Effector CD4-positive, alpha-beta T cell (primary cell): Measurements from ENCODE around the gene TMEM250.

Source experiments
- DNase-seq: peaks from one replicate; pipeline ENCODE4 v3.0.0-alpha.2; 2020

The TMEM250 gene

DNA sequence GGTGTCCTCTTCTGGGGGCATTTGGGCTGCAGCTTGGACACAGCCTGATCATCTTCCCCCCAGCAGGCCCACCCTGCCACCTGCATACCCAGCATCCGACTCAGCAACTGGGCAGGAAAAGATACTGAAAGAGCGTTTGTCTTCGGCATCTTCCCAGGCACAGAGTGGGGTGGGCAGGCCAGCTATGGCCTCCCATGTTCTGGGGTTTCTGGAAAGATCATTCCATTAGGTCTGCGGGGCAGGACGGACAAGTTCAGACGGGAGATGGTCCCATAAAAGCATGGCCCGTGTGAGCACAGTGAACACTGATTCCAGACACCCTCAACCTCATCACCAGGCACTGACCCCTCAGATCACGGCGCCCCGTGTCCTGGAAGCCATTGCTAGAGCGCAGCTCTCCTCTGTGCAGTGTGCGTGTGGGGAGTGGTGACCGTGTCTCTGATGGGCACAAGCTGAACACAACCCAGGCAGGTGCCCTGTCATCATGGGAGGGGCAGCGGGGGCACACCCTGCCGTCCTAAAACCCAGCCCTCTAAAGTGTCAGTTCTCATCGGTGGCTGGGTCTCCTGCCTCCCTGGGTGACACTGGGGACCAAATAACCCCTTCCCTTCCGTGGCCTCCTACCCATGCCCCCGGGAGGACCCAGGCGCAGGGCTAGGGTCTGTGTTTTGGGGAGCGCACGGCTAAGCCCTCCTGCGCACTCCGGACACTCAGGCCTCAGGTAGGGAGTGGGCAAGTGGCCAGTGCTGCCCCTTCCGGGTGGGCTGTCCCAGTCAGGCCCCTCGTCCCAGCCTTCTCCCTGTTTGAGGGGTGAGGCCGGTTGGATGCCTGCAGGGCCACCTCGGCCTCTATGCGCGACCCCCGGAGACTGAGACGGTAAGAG lies 13.2 kb upstream of the TMEM250 start:
- DNase-seq: no peak

DNA sequence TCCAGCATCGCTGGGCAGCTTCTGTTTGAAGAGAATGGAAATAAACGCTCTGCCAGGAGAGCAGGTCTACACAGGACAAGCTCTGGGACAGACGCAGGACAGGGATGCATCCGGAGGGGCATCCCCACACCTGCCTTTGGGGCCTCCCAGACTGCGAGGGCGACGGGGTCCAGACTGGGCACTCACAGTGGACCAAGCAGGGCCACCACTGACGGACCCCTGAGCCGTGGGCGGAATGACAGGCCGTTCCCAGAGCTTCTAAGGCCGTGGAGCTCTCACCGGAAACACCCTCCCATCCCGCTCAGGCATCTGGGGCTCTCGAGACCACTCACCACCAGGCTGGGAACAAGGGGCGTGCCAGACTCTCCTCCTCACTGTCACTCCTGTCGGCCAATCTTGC lies 10.5 kb upstream of the TMEM250 start:
- DNase-seq: no peak

DNA sequence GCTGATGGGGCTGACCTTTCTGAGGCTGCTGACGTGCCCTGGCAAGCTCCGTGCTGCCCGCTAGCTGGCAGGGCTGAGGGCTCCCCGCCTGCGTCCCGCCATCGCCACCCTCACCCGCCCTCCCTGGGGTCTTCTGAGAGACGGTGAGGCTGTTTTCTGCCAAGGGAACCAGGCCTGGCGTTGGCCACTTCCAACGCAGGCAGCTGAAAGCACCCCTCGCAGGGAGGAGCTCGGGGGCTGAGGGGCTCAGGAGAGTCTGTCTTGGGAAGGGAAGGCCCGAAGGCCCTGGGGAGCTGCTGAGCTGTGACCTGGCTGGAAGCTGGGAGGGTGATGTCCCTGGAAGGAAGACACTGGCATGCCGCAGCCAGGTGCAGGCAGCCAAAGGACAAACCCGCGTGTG lies 9.8 kb upstream of the TMEM250 start:
- no peak for DNase-seq

DNA sequence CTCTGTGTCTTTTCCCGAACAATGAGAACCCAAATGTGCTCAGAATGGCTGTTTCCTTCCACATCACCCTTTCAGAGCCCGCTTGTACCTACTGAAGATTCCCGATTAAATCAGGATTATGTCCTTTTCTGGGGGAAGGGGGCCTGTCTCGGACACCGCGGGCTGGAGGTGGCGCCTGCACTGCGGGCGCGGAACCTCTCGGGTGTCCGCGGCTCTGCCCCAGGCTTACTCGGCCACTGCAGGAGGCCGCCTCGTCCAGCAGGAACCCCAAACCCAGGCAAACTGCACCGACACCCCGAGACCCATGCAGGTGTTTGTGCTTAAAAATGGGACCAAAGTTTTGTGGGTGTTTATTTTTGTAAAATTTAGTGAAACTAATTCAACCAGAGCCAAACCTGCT lies 8.6 kb upstream of the TMEM250 start:
- no peak for DNase-seq

DNA sequence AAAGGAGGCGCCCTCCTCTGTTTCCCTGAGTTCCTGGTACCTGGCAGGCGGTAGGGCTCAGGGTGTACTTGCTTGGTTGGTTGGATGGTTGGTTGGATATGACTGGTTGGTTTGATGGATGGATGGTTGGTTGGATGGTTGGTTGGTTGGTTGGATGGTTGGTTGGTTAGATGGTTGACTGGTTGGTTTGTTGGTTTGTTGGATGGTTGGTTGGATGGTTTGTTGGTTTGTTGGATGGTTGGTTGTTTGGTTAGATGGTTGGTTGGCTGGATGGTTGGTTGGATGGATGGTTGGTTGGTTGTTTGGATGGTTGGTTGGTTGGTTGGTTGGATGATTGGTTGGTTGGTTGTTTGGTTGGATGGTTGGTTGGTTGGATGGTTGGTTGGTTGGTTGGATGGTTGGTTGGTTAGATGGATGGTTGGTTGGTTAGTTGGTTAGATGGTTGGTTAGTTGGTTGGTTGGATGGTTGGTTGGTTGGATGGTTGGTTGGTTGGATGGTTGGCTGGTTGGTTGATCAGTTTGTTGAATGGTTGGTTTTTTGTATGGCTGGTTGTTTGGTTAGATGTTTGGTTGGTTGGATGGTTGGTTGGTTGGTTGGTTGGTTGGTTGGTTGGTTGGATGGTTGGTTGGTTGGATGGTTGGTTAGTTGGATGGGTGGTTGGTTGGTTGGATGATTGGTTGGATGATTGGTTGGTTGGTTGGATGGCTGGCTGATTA lies 6.5 kb upstream of the TMEM250 start:
- DNase-seq: no peak

DNA sequence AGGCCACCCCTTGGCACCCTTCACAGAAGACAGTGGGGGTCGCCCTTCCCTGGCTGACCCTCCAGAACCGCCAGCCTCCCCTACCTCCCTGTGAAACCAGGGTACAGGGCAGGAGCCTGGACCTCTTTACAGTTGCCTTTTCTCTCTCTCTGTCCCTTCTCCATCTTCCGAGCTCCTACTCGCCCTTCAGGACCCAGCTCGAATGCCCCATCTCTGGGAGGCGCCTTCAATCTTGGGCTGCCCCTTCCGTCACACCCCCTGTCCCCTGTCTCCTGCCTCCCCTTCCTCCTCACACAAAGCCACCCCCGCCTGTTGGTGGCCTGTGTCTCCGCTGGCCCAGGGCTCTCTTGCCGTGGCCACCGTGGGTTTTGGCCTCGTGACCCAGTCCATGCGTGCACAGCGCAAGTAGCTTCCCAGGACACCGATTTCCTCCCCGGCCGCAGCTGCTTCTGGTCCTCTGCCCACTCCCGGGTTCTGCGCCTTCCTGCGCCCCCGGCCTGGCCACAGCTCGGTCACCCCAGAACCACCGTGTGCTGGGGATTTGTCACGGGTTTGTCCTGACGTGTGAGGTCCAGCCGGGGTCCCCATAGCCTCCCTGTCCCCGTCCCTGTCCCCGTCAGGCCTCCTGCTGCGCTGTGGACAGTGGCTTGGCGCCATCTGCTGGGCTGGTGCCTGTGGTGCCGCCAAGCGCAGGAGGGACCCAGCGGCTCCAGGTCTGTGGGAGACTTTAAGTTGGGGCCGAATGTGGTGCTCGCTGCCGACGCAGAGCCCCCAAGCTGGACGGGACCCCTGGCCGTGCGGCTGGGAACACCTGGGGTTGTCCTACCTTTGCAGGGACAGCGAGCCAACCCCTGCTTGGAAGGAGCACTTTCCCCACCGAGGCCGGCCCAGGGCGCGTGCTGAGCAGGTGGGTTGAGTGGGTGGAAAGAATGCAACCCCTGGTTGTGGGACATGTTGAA lies 4.0 kb upstream of the TMEM250 start:
- peak; percentile 73 for DNase-seq

DNA sequence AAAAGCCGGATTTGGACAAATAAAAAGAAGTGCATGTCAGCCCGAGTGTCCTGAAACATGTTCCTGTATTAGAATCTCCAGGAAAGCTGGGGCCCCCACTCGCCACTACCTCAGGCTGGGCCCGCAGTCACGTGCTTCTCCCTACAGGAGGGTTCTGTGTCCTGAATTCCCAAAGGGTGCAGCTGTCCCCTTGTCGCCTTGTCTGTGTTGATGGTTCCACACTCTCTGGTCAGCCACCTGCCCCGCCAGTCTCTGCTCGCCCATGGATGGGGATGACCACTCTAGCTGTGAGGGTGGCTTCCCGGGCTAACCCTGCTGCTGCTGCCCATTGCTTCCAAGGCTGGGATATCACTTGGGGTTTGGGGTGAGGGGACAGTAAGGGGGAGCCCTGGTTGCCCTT lies 3.1 kb upstream of the TMEM250 start:
- DNase-seq: no peak

DNA sequence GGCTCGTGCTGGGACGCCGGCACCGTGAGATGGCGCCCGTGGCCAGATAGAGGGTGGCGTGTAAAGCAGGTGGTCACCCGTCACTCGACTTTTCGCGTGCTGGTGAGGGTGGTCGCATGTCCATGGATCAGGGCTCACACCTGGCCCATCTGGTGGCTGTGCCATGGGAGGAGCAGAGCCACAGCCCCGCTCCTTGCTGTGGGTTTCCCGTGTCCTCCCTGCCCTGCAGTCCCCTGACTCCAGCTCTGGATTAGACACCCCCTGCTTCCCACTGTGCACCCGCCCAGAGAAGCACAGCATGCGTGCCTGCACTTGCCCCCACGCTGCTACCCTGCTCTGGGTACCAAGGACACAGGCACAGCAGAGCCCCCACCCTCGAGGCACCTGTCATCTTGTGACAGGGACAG lies 1.8 kb upstream of the TMEM250 start:
- no peak for DNase-seq

DNA sequence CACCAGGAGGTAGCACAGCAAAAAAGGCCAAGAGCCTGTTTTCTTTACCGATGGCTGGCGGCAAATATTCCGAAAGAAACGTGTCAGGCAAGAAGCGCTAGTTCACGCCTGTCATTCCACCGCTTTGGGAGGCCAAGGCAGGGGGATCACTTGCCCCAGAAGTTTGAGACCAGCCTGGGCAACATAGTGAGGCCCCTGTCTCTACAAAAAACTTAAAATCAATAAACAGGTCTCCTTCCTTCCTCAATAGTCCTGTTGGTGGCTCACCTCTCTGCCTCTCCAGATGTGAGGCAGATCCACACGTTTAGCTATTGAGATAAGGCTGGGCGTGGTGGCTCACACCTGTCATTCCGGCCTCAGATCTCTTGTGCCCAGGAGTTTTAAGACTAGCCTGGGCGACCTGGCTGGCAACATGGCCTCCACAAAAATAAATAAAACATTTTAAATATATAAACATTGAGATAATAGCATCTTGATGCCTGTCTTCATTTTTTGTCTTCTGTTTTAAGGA lies 1.3 kb upstream of the TMEM250 start:
- DNase-seq: no peak

DNA sequence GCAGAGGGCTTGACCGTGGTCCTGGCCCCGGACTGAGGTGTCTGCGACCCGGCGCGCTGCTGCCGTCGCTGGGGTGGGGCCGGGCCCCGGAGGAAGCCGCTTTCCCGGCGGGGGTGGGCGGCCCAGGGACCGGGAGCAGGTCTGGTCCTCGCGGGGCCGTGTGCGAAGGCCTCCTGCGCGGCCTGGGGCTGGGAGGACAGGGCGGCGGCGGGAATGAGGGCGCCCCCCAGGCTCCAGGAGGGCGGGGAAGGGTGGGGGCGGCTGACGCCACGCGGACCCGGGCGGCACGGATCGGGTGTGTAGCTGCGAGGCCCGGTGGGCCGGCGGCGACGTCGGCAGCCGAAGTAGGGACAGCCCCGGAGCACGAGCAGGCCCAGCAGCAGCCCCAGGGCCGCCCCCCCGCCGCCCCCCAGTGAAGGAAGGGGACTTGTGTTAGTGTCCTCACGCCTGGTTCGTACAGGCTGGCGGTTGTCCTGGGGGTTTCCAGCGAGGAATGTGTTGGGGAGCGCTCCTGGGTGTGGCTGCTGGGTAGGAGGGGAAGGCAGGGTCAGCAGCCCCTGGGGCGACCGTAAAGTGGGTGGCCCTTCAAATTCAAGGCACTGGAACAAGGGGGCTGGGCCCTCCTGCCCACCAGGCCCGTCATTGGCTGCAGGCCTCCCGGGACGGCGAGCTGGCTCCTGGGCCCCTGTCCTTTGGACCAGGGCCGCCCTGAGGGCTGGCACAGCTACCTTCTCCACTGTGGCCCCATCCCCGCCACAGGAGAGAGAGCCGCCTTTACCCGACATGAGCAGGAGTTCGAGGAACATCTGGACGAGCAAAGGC lies 597 bp upstream of the TMEM250 start:
- no peak for DNase-seq

DNA sequence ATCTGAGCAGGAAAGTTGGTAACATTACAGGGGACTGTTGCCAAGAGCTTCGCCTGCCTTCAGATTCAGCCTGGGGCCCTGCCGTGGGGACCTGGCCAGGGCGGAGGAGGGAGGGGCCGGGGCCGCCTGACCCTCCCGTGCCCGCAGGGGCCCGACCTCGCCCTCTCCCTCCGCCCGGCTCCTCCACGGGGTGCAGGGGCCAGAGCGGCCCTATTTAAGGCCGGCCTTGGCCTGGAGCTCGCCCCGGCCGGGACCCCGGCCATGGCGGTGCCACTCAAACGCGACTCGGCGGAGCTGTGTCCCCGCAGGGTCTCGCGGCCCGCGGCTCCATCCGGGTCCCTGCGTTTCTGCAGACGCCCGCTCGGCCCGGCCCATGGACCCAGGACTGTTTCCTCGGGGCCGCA lies 757 bp downstream of the TMEM250 start:
- DNase-seq: no peak

DNA sequence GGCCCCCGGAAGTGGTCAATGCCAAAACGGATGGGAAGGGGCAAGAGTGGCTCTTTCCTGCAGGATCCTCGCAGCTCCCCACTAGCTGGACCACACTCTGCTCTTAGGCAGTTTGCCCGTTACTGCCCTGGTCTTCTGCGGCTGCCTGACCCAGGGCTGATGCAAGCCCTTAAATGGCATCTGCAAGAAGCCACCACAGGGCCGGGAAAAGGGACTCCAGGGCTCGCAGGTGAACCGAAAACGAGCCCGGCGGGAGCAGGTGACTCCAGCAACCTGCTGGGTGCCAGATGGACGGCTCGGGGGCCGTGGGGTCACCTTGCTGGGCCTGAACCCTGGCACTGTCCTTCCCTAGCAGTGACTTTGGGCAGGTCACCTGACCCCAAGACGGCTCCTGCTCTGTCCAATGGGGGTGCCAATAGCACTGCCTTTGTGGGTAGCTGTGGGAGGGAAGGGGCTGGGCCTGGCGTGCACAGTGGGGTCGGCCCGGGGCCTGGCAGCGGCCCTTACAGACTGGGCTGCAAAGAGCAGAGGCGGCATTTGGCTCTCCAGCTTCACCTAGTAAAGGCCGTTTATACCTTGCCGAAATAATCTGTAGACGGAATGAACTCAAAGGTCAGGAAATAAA lies 1.3 kb downstream of the TMEM250 start:
- DNase-seq: no peak

DNA sequence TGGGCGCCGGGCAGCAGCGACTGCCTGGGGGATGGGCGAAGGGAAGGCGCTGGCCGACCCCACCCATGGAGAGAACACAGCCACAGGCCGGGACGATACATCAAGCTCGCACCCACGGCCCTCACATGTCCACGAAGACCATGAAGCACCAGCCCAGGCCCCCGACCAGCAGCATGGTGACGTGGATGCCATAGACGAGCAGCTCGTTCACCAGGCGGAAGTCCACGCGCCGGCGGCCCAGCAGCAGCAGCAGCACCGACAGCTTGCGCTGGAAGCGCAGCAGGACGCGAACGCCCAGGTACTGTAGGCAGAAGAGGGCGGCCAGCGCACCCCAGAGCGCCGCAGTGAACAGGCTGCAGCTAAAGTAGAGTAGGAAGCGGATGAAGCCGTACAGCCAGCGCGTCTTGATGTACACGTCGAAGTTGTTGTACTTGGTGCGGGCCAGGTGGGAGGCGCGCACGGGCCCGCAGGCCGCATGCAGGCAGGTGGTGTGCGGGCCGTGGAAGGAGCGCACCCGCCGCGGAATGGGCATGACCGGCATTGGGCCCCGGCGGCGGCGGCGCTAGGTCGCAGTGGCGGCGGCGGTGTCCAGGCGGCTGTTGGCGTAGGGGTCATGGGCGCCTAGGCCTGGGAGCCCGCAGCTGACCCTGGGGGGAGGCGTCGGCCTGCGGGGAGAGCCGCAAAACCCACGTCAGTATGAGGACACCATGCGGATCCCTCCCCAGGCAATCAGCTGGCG lies 2.1 kb downstream of the TMEM250 start:
- DNase-seq: no peak

DNA sequence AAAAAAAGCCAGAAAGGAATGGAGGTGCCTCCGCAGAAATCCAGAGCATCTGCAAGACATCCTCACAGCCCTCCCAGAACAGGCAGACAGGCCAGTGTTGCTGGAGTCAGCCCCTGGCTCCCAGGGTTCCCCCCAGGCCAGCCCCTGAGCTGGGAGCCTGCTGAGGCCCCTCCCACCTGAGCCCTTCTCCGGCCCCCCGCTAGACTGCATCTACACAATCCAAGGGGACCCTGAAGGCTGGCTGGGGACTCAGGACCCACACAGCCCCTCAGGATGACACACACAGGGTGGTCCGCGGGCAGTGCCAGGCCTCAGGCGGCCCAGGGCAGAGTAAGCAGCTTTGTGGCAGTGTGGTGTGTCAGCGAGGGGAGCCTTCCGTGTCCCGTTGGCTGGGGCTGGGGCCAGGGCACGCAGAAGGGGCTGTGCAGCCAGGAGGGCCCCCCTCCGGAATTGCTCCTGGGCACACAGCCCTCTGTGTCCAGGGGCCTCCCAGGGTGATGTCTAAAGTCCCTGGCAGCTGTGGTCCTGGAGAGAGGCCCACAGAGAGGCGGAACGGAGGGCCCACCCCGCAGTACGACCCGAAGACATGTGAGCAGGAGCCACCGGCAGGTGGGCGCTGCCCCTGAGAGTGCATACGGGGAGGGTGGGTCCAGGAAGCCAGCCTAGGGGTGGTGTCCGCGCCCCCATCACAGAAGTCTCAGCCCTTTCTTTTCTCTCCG lies 2.9 kb downstream of the TMEM250 start:
- DNase-seq: no peak

DNA sequence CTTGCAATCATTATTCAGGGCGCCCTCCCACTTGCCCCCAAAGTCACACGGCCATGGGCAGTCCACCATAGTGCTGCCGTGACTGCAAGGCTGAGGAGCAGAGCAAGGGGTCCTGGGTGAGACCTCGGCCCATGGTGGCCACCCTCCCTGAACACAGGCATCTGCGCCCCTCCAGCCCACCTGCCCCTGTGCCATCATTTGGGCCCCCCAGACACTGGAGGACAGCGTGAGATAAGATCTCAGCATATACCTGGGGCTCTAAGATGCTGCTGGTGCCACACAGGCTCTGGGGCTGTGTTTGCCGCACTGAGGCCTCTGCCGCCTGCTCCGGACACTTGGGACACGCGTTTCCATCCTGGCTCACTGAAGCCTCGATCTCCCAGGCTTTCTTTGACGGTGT lies 3.5 kb downstream of the TMEM250 start:
- DNase-seq: no peak

DNA sequence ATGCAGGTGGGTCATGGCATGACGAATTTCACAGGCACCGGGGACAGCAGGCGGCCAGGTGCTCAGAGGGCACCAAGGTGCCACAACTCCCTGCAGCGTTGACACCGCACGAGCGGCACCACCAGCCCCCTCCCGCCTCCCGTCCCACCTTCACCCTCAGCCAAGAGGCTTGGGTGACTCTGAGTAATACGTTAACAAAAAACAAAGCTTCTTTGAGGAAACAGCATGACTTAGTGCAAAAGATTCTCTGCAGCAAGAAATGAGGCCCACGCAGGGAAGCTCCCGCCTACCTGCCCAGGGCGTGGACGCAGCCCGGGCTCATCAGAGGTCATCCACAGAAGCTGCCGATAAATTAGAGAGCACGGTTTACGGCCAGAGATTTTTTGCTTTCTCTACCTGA lies 4.1 kb downstream of the TMEM250 start:
- no peak for DNase-seq

DNA sequence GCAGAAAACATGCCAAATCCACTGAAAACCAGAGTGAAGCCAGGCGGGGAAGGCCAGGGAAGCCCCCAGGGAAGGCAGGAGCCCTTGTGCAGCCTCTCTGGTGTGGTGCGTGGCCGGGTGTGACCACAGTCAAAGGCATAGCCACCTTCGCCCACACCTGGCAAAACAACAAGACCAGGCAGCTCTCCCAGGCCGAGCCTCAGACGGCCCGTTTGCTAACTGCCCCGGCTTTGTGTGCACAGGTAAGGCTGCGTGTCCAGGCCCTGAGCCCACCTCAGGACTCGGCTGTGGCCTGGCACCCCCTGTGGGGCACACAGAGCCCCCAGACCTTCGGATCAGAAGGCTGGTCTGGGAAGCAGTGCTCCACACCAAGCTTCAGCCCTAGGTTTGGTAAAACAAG lies 6.1 kb downstream of the TMEM250 start:
- no peak for DNase-seq

DNA sequence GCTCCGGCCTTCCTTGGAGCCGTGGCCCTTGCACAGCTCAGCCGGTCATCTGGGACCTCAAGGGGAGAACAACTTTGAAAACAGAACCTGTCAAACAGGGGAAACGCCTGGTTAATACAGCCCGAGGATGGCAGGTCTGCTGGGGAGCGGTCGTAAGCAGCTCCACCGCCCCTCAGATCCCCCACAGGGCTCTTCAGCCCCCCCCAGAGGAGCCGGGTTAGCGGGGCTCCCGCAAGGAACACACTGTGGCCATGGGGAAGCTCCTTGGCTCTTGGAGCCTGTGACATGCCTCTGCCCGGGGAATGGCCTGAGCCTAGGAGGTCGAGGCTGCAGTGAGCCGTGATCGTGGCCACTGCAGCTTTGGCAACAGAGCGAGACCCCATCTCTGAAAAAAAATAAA lies 6.8 kb downstream of the TMEM250 start:
- no peak for DNase-seq

DNA sequence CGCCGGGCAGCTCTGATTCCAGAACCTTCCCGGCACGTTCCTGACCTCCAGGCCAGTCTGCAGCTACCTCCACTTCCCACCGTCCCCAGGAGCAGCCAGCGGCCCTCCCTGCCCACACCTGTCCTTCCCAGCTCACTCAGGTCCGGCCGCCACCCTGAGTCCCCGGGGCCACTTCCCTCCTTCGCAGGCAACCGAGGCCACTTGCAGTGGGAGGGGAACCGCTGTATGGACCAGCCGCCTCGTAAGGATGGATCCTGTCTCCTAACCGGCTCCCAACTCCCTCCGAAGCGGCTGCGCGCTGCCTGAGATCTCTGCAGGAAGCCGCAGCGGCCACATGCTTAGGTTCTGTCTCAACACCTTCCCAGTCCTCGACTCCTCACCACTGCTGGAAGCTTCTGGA lies 7.5 kb downstream of the TMEM250 start:
- no peak for DNase-seq
